GM19468 (cell line): ENCODE results near the gene PRR5L.

Experiments
- ATAC-seq: cut with Tn5 transposase; IDR thresholded peaks from one replicate; pipeline ENCODE4 v1.9.1; 2021; ENCODE audit warnings: mild to moderate bottlenecking, moderate library complexity, moderate number of reproducible peaks; ENCODE audit not compliant: unreplicated experiment; ENCODE audit errors: extremely low read depth

PRR5L gene

GRCh38 chr11:36278531-36279282, 17.4 kb upstream of the PRR5L start:
- ATAC-seq = no peak

GRCh38 chr11:36280531-36280930, 15.6 kb upstream of the PRR5L start:
- no peak for ATAC-seq

GRCh38 chr11:36281850-36282249, 14.2 kb upstream of the PRR5L start:
- ATAC-seq = no peak

- no peak for ATAC-seq
Observed at GRCh38 chr11:36282926-36283325, 13.2 kb upstream of the PRR5L start.

- no peak for ATAC-seq
Observed at GRCh38 chr11:36288442-36289225, 7.5 kb upstream of the PRR5L start.

GRCh38 chr11:36289226-36289852, 6.7 kb upstream of the PRR5L start, which contains the start of gene COMMD9:
Gene COMMD9 (minus strand): TSS chr11:36289424. CDS start chr11:36289412, 12 bp downstream.
- peak; percentile 94 for ATAC-seq

- ATAC-seq = no peak
Observed at GRCh38 chr11:36292311-36292722, 3.8 kb upstream of the PRR5L start.

- ATAC-seq = no peak
Observed at GRCh38 chr11:36296884-36297543, 926 bp downstream of the PRR5L start.

GRCh38 chr11:36300650-36301049, 4.6 kb downstream of the PRR5L start:
- ATAC-seq = no peak

GRCh38 chr11:36304351-36304750, 8.3 kb downstream of the PRR5L start:
- no peak for ATAC-seq

- ATAC-seq = no peak
Observed at GRCh38 chr11:36305047-36305446, 9.0 kb downstream of the PRR5L start.

GRCh38 chr11:36306888-36307287, 10.8 kb downstream of the PRR5L start:
- ATAC-seq = no peak

GRCh38 chr11:36308577-36308976, 12.5 kb downstream of the PRR5L start:
- no peak for ATAC-seq

GRCh38 chr11:36309779-36310178, 13.7 kb downstream of the PRR5L start:
- ATAC-seq = no peak

GRCh38 chr11:36311926-36312595, 16.0 kb downstream of the PRR5L start:
- ATAC-seq = no peak

GRCh38 chr11:36312611-36313472, 16.8 kb downstream of the PRR5L start:
- ATAC-seq = no peak

- ATAC-seq = peak; percentile 42
Observed at GRCh38 chr11:36313750-36314433, 17.8 kb downstream of the PRR5L start.

GRCh38 chr11:36314434-36314767, 18.3 kb downstream of the PRR5L start:
- no peak for ATAC-seq

- ATAC-seq = no peak
Observed at GRCh38 chr11:36316049-36316448, 20.0 kb downstream of the PRR5L start.
